GM19468 (cell line): ENCODE data around the gene KLF17.
"Not testable (repeated sequence)": the region's sequence is repeated elsewhere in the genome, so short reads cannot be mapped to it uniquely, and the experiment has no call there.

Source experiments
- ATAC-seq: cut with Tn5 transposase; IDR thresholded peaks from one replicate; pipeline ENCODE4 v1.9.1; 2021; ENCODE audit warnings: mild to moderate bottlenecking, moderate library complexity, moderate number of reproducible peaks; ENCODE audit not compliant: unreplicated experiment; ENCODE audit errors: extremely low read depth

KLF17 gene

GRCh38 chr1:44108241-44108640, 10.4 kb upstream of the KLF17 start:
- no peak for ATAC-seq

GRCh38 chr1:44108971-44109370, 9.7 kb upstream of the KLF17 start:
- ATAC-seq = no peak

GRCh38 chr1:44110916-44111315, 7.7 kb upstream of the KLF17 start:
- ATAC-seq = no peak

GRCh38 chr1:44111861-44112260, 6.8 kb upstream of the KLF17 start:
- no peak for ATAC-seq

GRCh38 chr1:44112486-44112885, 6.1 kb upstream of the KLF17 start:
- ATAC-seq = no peak

- no peak for ATAC-seq
These were observed 5.5 kb upstream of the KLF17 start for GRCh38 chr1:44113095-44113609.

- ATAC-seq = no peak
These were observed 4.5 kb upstream of the KLF17 start for GRCh38 chr1:44114098-44114497.

- not testable (repeated sequence) for ATAC-seq
These were observed 1.3 kb upstream of the KLF17 start for GRCh38 chr1:44117272-44117671.

GRCh38 chr1:44119525-44119924, 904 bp downstream of the KLF17 start:
- ATAC-seq = no peak

- ATAC-seq = no peak
These were observed 1.9 kb downstream of the KLF17 start for GRCh38 chr1:44120398-44120949.

- no peak for ATAC-seq
These were observed 11.2 kb downstream of the KLF17 start for GRCh38 chr1:44129616-44130500.

GRCh38 chr1:44131411-44131810, 12.8 kb downstream of the KLF17 start:
- no peak for ATAC-seq

GRCh38 chr1:44134071-44134920, 15.7 kb downstream of the KLF17 start:
- ATAC-seq = no peak

GRCh38 chr1:44135886-44136285, 17.3 kb downstream of the KLF17 start:
- ATAC-seq = no peak

GRCh38 chr1:44138239-44138638, 19.6 kb downstream of the KLF17 start:
- ATAC-seq = no peak

- not testable (repeated sequence) for ATAC-seq
These were observed 20.9 kb downstream of the KLF17 start for GRCh38 chr1:44139565-44139964.

- no peak for ATAC-seq
These were observed 22.9 kb downstream of the KLF17 start, which contains the start of gene KLF18 for GRCh38 chr1:44141531-44141930. Gene KLF18 (minus strand): TSS chr1:44141631. CDS start chr1:44141631, 0 bp downstream.

GRCh38 chr1:44144962-44145756, 26.5 kb downstream of the KLF17 start:
- ATAC-seq = no peak

- no peak for ATAC-seq
These were observed 28.1 kb downstream of the KLF17 start for GRCh38 chr1:44146536-44147361.
